ENCODE data around the gene COMMD6. TPM values are rescaled to one million over a fixed set of nuclear protein-coding genes. Genes with fewer than 3 reads are reported as not detected.

Gene COMMD6
- total RNA-seq, 2 experiments from 2014 or later = 81.3 to 87.6 TPM

DNA sequence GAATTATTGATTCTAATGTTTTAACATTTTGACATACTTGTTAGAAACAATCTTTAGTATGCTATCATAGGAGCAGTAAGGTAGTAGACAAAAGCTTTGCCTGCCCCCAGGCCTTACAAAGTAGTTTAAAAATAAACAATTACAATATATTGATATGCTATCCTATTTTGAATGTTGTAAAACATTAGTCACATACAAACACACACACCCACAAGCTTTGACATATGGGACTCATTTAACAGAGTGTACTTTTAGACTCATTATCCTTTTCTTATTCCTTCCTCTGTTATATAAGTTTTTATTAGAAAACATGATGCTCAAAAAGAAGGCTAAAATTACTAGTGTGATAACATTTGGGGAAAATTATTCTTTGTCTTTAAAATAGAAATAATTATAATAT, 45.5 kb upstream of the COMMD6 start:
- TF ChIP-seq, protein P1, sequence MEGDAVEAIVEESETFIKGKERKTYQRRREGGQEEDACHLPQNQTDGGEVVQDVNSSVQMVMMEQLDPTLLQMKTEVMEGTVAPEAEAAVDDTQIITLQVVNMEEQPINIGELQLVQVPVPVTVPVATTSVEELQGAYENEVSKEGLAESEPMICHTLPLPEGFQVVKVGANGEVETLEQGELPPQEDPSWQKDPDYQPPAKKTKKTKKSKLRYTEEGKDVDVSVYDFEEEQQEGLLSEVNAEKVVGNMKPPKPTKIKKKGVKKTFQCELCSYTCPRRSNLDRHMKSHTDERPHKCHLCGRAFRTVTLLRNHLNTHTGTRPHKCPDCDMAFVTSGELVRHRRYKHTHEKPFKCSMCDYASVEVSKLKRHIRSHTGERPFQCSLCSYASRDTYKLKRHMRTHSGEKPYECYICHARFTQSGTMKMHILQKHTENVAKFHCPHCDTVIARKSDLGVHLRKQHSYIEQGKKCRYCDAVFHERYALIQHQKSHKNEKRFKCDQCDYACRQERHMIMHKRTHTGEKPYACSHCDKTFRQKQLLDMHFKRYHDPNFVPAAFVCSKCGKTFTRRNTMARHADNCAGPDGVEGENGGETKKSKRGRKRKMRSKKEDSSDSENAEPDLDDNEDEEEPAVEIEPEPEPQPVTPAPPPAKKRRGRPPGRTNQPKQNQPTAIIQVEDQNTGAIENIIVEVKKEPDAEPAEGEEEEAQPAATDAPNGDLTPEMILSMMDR (conservative IDR thresholded peaks at IDR 0.05; ENCODE audit: low read length) = no peak
- no peak for TF ChIP-seq EZH2phosphoT487 (IDR thresholded peaks at IDR 0.05; ENCODE audit: borderline replicate concordance, low read depth, low read length)
- H3K36me3 ChIP-seq (ENCODE audit: insufficient read depth, low read length) = peaks cover 61% of the 10 kb centered on the region

DNA sequence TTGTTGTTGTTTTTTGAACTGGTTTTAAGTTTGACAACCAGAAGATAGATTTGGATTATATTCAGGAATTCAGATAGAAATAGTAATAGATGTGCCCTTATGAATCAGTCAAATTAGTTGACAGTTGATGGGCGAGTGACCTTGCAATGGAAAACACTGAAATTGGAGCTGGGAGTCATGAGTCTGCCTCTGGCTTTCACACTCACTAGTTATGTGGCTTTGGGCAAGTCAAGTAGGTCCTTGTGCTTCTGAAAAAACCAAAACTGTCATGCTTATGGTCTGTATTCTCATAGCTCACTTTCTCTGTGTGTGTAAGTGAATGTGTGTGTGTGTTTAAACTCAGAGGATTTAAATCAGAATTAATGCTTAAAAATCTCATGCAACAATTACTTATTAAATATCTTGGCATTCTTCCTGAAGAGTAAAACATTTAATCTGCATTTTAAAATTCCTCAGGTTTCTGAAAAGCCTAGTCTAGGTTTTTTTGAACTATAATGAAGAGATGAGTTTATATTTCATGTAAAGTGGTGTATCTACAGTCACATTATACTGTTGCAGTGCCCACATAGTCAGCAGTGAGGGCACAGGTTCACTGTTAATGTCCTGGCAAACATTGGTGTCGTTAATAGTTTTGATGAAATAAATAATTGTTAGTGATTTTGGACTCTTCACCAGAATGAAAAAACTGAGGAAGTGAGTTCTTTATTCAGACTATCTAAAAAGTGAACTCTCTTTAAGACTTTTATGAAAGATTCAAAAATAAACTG, 44.4 kb upstream of the COMMD6 start:
- ChIA-PET CTCF (ENCODE audit: unreplicated experiment) (no interaction called here), POLR2A (interaction anchor here (0.5 to 1.4 kb wide), 3 partner anchors 95 to 1815 kb away, joined by 3 read pairs; no protein-coding TSS in a partner anchor)
- no peak for DNase-seq (ENCODE audit: low spot score)
- H3K4me2 ChIP-seq (ENCODE audit: low read length) = no peak overlapping the region
- no peaks in the 10 kb centered on the region for H3K79me2 ChIP-seq (ENCODE audit: insufficient read depth, low read depth, low read length)
- TF ChIP-seq, protein P1 (conservative IDR thresholded peaks at IDR 0.05; ENCODE audit: low read length) = no peak
- no peak for TF ChIP-seq EZH2phosphoT487 (IDR thresholded peaks at IDR 0.05; ENCODE audit: borderline replicate concordance, low read depth, low read length)
- peaks cover 71% of the 10 kb centered on the region for H3K36me3 ChIP-seq (ENCODE audit: insufficient read depth, low read length)
- no peaks in the 10 kb centered on the region for H3K9me2 ChIP-seq (ENCODE audit: insufficient read depth, low read length)
- peaks cover 25% of the 10 kb centered on the region; the same call in 1 of the 2 replicates for H3K9me3 ChIP-seq (ENCODE audit: low read length)
- H2AFZ ChIP-seq (ENCODE audit: low read length) = no peak overlapping the region
- no peak overlapping the region for H3K27ac ChIP-seq (ENCODE audit: low read depth, low read length, poor library complexity, severe bottlenecking)
- no peaks in the 10 kb centered on the region for H4K20me1 ChIP-seq (ENCODE audit: insufficient read depth, low read length)
- H3K4me1 ChIP-seq (ENCODE audit: insufficient read depth, low read length, poor library complexity, severe bottlenecking) = no peaks in the 10 kb centered on the region
- BruUV-seq (replicated peaks) = no TSS peak
- no peak overlapping the region for H3K4me3 ChIP-seq (ENCODE audit: low read depth, low read length, poor library complexity, severe bottlenecking)
- intact Hi-C loops (cut with micrococcal nuclease; ENCODE audit: unreplicated experiment) = no loop called here

More for the DNA sequence above, 45.5 kb upstream of the COMMD6 start:
- H3K79me2 ChIP-seq (ENCODE audit: insufficient read depth, low read depth, low read length) = no peaks in the 10 kb centered on the region
- no TSS peak for BruUV-seq (replicated peaks)
- no peak for DNase-seq (ENCODE audit: low spot score)
- ChIA-PET CTCF (ENCODE audit: unreplicated experiment) (no interaction called here), POLR2A (interaction anchor here (0.6 kb wide), 1 partner anchor 30 kb away, joined by 3 read pairs; no protein-coding TSS in a partner anchor)
- no peaks in the 10 kb centered on the region for H3K9me2 ChIP-seq (ENCODE audit: insufficient read depth, low read length)
- H2AFZ ChIP-seq (ENCODE audit: low read length) = no peak overlapping the region
- H3K4me1 ChIP-seq (ENCODE audit: insufficient read depth, low read length, poor library complexity, severe bottlenecking) = no peaks in the 10 kb centered on the region
- H3K4me3 ChIP-seq (ENCODE audit: low read depth, low read length, poor library complexity, severe bottlenecking) = no peak overlapping the region
- peaks cover 25% of the 10 kb centered on the region; the same call in 1 of the 2 replicates for H3K9me3 ChIP-seq (ENCODE audit: low read length)
- H3K27ac ChIP-seq (ENCODE audit: low read depth, low read length, poor library complexity, severe bottlenecking) = no peak overlapping the region
- intact Hi-C loops (cut with micrococcal nuclease; ENCODE audit: unreplicated experiment) = no loop called here
- H3K4me2 ChIP-seq (ENCODE audit: low read length) = no peak overlapping the region
- no peaks in the 10 kb centered on the region for H4K20me1 ChIP-seq (ENCODE audit: insufficient read depth, low read length)

DNA sequence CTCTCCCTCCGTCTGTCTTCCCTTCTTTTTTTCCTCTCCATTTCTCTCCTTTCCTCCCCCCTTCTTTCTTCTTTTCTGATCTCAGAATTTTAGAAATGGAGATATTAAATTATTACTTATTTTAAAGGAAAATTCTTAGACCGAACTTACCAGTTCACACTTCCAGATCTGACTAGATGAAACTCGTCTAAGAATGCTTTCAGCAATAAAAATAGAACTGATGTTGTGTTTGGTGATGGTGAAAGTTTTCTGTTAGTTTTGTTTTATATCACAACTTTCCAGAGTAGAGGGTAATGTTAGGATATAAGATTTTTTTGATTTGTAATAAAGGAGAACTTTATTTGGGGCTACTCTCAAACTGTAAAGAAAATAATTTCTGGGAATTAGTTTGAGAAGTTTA, 41.9 kb upstream of the COMMD6 start:
- Histone ChIP-seq H3K4me2 (ENCODE audit: low read length) (no peak overlapping the region), H3K9me2 (ENCODE audit: insufficient read depth, low read length) (no peaks in the 10 kb centered on the region), H3K4me1 (ENCODE audit: insufficient read depth, low read length, poor library complexity, severe bottlenecking) (no peaks in the 10 kb centered on the region), H4K20me1 (ENCODE audit: insufficient read depth, low read length) (no peaks in the 10 kb centered on the region), H3K27ac (ENCODE audit: low read depth, low read length, poor library complexity, severe bottlenecking) (no peak overlapping the region), H3K36me3 (ENCODE audit: insufficient read depth, low read length) (peaks cover 82% of the 10 kb centered on the region), H3K9me3 (ENCODE audit: low read length) (peaks cover 17% of the 10 kb centered on the region; the same call in 1 of the 2 replicates), H2AFZ (ENCODE audit: low read length) (no peak overlapping the region), H3K79me2 (ENCODE audit: insufficient read depth, low read depth, low read length) (no peaks in the 10 kb centered on the region), H3K4me3 (ENCODE audit: low read depth, low read length, poor library complexity, severe bottlenecking) (no peak overlapping the region)
- intact Hi-C loops (cut with micrococcal nuclease; ENCODE audit: unreplicated experiment) = no loop called here
- POLR2A ChIA-PET = interaction anchor here (0.5 to 0.6 kb wide), 4 partner anchors 10 to 119 kb away, joined by 3 to 6 read pairs (median 4); no protein-coding TSS in a partner anchor
- DNase-seq (ENCODE audit: low spot score) = no peak
- no TSS peak for BruUV-seq (replicated peaks)
- CTCF ChIA-PET (ENCODE audit: unreplicated experiment) = no interaction called here
- no peak for TF ChIP-seq EZH2phosphoT487 (IDR thresholded peaks at IDR 0.05; ENCODE audit: borderline replicate concordance, low read depth, low read length)
- TF ChIP-seq, protein P1 (conservative IDR thresholded peaks at IDR 0.05; ENCODE audit: low read length) = no peak

Measured in OCI-LY7 (cell line).